Effector CD8-positive, alpha-beta T cell (primary cell): ENCODE results near the gene TNKS1BP1.
"Not testable (repeated sequence)": the region's sequence is repeated elsewhere in the genome, so short reads cannot be mapped to it uniquely, and the experiment has no call there.

ENCODE experiments used
- DNase-seq: peaks from one replicate; lab custom pipeline; 2025; lab: John Stamatoyannopoulos, UW

Gene TNKS1BP1

DNA sequence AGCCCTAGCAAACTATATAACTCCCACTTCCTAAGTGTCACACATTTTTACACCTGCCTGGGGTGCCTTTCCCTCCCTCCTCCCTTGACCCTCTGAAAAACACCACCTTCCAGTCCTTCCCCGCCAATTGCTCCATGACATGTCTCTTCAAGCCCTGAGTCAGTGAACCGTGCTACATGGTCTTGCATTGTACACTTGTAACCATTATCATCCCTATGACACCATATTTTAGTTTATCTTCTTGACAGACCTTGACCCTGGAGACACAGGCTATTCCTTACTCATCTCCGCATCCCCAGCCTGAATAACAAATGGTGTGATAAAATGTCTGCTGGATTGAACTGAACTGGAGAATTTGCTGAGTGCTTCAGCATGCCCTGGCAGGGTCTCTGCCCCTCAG is 36.9 kb downstream of the TNKS1BP1 start:
- DNase-seq: no peak

DNA sequence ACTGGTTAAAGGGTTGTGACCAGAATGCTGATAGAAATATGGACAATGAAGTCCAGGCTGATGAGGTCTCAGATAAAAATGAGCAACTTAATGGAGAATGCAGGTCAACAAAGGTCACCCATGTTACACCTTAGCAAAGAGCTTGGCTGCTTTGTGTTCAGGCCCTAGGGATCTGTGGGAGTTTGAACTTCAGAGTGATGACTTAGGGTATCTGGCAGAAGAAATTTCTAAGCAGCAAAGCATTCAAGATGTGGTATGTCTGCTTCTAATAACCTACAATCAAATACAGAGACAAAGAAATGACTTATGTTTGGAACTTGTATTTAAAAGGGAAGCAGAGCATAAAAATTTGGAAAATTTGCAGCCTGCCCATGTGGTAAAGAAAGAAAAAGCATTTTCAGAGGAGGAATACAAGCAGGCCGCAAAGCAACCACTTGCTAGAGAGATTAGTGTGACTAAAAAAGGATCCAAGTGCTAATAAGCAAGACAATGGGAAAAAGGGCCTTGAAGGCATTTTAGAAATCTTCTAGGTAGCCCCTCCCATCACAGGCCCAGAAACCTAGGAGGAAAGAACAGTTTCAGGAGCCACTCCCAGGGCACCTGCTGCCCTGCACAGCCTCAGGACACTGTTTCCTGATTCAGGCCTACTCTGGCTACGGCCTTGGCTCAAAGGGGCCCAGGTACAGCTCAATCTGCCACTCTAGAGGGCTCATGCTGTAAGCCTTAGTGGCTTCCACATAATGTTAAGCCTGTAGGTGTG is 41.3 kb downstream of the TNKS1BP1 start:
- no peak for DNase-seq

DNA sequence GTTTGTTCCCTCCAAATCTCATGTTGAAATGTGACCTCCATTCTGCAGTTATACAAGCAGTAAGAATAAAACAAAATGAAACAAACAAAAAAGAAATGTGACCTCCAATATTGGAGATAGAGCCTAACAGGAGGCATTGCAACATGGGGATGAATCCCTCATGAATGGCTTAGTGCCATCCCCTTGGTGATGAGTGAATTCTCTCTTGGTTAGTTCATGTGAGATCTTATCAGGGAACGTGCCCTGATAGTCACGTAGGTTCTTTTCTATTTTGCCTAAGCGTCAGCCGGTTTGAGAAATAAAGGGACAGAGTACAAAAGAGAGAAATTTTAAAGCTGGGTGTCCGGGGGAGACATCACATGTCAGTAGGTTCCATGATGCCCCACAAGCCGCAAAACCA is 43.2 kb downstream of the TNKS1BP1 start:
- DNase-seq: not testable (repeated sequence)

- DNase-seq: no peak
Observed at GRCh38 chr11:57279116-57279515, 45.6 kb downstream of the TNKS1BP1 start.

DNA sequence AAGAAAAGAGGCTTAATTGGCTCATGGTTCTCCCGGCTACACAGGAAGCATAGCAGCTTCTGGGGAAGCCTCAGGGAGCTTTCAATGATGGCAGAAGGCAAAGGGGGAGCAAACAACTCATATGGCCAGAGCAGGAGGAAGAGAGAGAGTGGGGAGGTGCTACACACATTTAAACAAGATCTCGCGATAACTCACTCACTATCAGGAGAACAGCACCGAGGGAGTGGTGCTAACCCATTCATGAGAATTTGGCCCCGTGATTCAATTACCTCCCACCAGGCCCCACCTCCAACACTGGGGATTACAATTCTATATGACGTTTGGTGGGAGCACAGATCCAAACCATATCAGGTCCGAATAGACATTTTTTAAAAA is 46.0 kb downstream of the TNKS1BP1 start:
- no peak for DNase-seq

DNA sequence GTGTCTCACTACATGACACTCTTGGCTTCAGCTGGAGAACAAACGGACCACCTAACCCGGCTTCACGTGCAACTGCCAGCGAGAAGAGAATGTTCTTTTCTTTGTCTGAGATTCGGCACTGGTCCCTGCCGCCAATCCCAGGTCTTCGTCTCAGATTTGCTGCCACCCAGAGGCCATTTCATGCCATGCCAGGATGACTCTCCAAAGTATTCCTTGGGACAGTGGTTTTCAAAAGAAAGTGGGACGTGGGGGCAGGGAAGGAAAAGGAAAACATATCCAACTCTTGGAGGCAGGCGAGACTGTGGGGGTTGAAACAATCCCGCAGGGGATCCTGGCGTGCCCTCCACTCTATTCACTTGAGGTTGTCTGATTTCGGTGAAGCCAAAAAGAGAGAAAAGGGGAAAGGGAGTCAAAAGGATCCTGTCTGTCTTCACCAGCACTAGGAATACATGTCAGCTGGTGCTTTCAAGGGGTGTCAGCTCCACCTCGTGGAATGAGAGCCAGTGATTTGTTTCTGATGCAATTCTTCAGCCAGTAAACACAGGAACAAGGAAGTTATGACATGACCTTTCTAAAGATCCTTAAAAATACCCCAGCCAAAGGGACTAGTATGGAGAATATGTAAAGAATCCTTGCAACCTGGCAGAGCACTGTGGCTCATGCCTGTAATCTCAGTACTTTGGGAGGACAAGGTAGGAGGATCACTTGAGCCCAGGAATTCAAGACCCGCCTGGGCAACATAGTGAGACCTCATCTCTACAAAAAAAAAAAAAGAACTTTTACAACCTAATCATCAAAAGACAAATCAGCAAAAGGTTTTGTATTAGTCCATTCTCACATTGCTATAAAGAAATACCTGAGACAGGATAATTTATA is 46.7 kb downstream of the TNKS1BP1 start:
- DNase-seq: no peak

DNA sequence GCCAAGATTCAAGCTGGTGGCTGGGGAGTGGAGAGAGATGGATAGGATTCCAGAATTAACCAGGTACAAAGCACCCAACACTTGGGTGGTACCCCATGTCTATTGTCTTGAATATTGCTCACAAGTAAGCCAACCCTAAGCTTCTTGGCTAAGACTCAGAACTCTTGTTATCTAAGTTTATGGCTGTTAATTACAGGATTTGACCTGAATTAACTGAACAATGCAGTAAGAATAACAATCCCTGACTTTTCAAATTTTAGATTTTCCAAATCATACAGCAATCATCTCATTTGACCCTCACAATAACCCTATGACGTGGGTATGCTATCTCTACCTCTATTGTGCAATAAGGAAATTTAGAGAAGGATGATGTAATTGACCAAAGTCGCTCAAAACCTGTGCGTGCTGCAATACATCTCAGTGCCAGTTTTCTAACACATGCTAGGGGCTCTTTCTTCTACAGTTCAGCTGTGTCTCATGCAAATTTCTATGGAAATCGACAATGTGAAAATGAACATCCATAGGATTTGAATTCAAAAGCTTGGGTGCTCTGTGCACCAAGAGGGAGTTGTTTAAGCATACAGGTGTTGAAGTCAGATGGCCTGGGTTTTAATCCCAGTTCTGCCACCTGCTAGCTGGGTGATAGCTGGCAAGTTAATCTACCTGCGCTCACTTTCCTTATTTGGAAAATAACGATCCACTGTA is 47.6 kb downstream of the TNKS1BP1 start:
- no peak for DNase-seq

- no peak for DNase-seq
Observed at GRCh38 chr11:57276169-57276970, 48.4 kb downstream of the TNKS1BP1 start.

DNA sequence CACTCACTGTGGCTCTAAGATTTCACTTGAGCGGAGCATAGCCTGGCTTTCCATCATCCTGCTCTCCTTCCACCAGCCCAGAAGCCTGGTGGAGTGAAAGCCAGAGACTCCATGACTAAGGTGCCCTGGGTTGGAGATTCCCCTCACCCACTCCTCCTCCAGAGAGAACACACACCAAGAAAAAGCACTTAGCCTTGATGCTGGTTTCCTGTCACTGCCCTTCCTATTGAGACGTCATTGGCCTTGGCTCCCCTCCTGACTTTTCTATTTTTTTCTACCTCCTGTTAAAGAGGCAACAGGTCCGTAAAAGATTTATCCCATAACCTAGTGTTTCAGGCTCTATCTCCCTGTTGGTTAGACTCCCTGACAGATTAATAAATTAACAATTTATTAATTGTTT is 49.2 kb downstream of the TNKS1BP1 start:
- DNase-seq: no peak

- no peak for DNase-seq
Observed at GRCh38 chr11:57274904-57275498, 49.8 kb downstream of the TNKS1BP1 start.

DNA sequence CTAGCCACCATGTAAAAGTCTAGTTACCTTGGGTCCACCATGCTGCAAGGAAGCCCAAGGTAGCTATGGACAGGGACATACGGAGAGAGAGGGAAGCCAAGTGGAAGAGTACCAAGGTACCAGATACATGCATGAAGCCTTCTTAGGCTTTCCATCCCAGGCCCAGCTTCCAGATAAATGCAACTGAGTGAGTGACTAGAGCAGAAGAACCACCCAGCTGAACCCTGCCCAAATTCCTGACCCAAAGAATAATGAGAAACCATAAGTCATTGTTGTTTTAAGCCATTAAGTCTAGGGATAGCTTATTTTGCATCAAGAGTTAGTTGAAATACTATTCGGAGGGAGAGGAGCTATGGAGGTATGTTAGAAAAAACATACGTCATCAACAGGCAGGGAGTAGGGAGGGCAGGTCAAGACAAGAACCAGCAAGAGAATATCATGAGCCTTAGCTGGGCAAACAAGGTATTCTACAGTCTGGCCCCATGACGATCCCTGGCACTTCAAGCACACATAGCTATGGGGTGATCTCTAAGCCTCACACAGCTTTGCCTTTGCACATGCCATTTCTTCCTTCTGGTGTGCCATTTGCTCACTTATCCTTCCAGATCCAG is 51.2 kb downstream of the TNKS1BP1 start:
- no peak for DNase-seq

DNA sequence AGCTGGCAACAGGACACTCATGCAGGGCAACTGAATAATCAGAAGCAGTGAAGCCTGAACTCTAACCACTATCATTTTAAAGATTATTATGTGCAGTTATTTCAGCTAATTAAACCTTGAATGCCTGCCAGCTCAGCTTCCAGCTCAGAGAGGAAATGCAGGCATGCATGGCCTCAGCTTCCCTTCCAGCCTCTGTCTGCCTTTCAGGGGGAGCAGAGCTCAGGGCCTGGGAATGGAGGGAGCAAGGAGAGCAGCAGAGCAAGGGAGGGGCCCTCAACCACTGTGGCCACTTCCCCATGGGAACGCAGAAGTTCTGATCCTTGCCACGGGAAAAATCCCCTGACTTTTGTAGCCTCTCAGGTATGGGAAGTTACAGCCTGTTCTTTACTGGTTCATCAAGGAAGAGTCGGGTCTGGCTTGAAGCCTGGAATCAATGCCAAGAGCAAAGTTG is 55.2 kb downstream of the TNKS1BP1 start:
- DNase-seq: no peak

DNA sequence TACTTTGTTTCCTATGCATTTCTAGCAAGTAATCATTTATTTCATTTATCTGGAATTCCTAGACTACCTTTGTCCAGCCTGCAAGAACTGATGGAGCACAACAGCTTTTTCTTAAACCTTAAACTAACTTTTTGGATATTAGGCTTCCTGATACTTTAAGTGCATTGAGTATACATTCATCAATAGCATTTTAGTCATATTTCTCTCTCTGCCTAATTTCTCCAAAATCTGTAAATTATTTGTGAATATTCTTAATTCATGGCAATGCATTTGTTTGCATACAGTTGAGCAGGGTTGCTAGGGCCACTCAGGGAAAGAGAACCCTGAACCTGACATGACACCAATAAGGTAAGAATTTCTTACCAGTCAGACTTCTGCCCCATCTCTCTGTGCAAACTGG is 58.6 kb downstream of the TNKS1BP1 start:
- no peak for DNase-seq

- DNase-seq: no peak
Observed at GRCh38 chr11:57263351-57263750, 61.4 kb downstream of the TNKS1BP1 start.

DNA sequence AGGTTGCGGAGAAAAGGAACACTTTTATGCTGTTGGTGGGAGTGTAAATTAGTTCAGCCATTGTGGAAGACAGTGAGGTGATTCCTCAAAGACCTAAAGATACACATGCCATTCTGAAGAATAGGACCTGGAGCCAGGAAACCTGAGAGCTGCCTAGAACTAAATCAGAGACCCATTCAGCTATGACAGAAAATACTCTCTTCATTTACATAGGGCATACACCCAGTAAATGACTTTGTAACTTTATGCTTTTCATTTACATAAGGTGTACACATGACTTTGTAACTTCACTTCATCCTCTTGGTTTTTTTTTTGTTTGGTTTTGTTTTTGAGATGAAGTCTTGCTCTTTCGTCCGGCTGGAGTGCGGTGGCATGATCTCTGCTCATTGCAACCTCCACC is 62.6 kb downstream of the TNKS1BP1 start:
- DNase-seq: no peak

GRCh38 chr11:57260937-57261783 is 63.6 kb downstream of the TNKS1BP1 start:
- no peak for DNase-seq

- no peak for DNase-seq
Observed at GRCh38 chr11:57256119-57256518, 68.6 kb downstream of the TNKS1BP1 start.

DNA sequence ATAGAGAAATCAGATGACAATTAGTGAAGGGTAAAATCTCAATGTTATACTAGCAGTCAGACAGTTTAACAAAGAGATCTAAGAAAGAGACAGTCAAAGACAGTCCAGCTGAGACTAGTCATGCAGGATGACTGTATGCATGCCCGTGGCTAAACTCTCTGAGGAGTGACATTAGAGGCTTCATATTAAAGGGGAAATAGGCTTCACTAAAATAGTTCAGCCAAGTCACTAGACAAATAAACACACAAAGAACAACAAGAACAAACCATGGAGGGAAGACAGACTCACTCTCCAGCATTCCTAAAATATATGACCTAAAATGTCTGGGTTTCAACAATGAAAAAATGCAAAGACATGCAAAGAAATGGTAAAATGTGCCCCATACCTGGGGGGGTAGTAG is 69.1 kb downstream of the TNKS1BP1 start:
- DNase-seq: no peak

GRCh38 chr11:57254631-57255030 is 70.1 kb downstream of the TNKS1BP1 start:
- DNase-seq: no peak
